Fibroblast of skin of right quadriceps (primary cell): ENCODE measurements around the gene SLITRK2.

Experiments used
- DNase-seq: peaks from one replicate; pipeline ENCODE4 v3.0.0-alpha.2; 2013

SLITRK2 gene

GRCh38 chrX:145817331-145818185 lies at the start of gene SLITRK2:
TSS of gene SLITRK2 (plus strand) at chrX:145817829. CDS start at chrX:145822426, 4,597 bp downstream.
- no peak for DNase-seq

- DNase-seq = no peak
Observed at GRCh38 chrX:145773006-145773405, 44.6 kb upstream of the SLITRK2 start.

GRCh38 chrX:145792281-145792680 lies 25.3 kb upstream of the SLITRK2 start:
- no peak for DNase-seq

- no peak for DNase-seq
Observed at GRCh38 chrX:145803508-145803907, 14.1 kb upstream of the SLITRK2 start.

- no peak for DNase-seq
Observed at GRCh38 chrX:145813081-145813480, 4.5 kb upstream of the SLITRK2 start.

- DNase-seq = no peak
Observed at GRCh38 chrX:145816601-145817315, 871 bp upstream of the SLITRK2 start.

- DNase-seq = no peak
Observed at GRCh38 chrX:145818186-145819113, 821 bp downstream of the SLITRK2 start.

- DNase-seq = no peak
Observed at GRCh38 chrX:145820825-145821224, 3.2 kb downstream of the SLITRK2 start.

GRCh38 chrX:145821291-145821897 lies 3.8 kb downstream of the SLITRK2 start:
- no peak for DNase-seq

- DNase-seq = no peak
Observed at GRCh38 chrX:145821898-145822571, 4.4 kb downstream of the SLITRK2 start.

GRCh38 chrX:145823132-145823531 lies 5.5 kb downstream of the SLITRK2 start:
- no peak for DNase-seq

- DNase-seq = no peak
Observed at GRCh38 chrX:145825896-145826295, 8.3 kb downstream of the SLITRK2 start.

GRCh38 chrX:145826466-145826865 lies 8.8 kb downstream of the SLITRK2 start:
- no peak for DNase-seq

- no peak for DNase-seq
Observed at GRCh38 chrX:145832796-145833195, 15.2 kb downstream of the SLITRK2 start.

GRCh38 chrX:145840531-145840930 lies 22.9 kb downstream of the SLITRK2 start:
- no peak for DNase-seq

GRCh38 chrX:145843146-145843904 lies 25.7 kb downstream of the SLITRK2 start:
- DNase-seq = no peak

- no peak for DNase-seq
Observed at GRCh38 chrX:145844886-145845285, 27.3 kb downstream of the SLITRK2 start.

GRCh38 chrX:145848448-145848847 lies 30.8 kb downstream of the SLITRK2 start:
- DNase-seq = no peak

GRCh38 chrX:145848857-145849256 lies 31.2 kb downstream of the SLITRK2 start:
- DNase-seq = no peak

GRCh38 chrX:145853181-145853580 lies 35.6 kb downstream of the SLITRK2 start:
- DNase-seq = no peak

GRCh38 chrX:145856181-145856580 lies 38.6 kb downstream of the SLITRK2 start:
- DNase-seq = no peak
